SU-DHL-6 (cell line): Measurements from ENCODE around the gene ATP5F1D.

Experiments
- CTCF ChIP-seq: fragments of 200-600 bp; sonication (generic); IDR thresholded peaks from one replicate; pipeline ENCODE4 v1.5.1; 2017; ENCODE audit warnings: antibody characterized with exemption, mild to moderate bottlenecking, low read length, moderate library complexity; ENCODE audit not compliant: insufficient read depth, poor library complexity, severe bottlenecking
- EZH2phosphoT487 ChIP-seq: fragments of 200-600 bp; sonication (generic), shearing (Covaris generic); conservative IDR thresholded peaks from 2 replicates; pipeline ENCODE4 v1.6.1; 2018; ENCODE audit warnings: mild to moderate bottlenecking, antibody characterized with exemption, low read length, moderate library complexity, mixed read lengths

DNA sequence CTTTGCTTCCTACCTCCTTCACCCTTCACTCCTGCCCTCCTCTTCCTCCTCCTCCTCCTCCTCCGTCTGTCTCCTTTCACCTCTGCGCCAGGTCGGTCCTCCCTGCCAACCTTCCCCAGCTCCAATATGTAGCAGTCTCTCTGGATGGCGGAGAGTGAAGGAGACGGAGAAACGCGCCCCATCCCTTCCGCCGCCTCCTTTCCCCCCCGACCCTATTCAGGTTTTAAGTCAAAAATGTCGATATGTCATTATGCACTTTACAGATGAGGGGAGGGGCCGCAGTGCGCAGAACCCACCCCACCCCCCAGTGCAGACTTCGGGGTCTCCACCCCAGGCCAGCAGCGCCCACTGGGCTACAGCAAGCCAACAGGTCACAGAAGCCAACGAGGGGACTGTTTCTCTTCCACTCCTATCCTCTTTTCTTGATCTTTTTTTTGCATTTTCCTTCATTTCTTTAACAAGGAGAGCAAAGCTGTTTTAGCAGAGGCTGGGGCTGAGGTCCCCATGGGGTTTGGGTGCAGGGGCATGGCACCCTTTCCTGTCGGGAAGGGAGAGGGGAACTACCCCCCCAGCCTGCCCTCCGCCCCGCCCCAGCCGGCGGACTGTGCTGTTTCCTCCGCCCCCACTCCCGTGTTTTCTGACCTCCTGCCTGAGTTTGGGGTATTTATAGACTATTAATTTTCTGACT is 16.1 kb downstream of the ATP5F1D start:
- no peak for TF ChIP-seq CTCF
- TF ChIP-seq EZH2phosphoT487: no peak
